Osteocyte (in vitro differentiated cells): Measurements from ENCODE around the gene PRKCH. TPM values are rescaled to one million over a fixed set of nuclear protein-coding genes. Genes with fewer than 3 reads are reported as not detected.

Experiments used
- DNase-seq: peaks from one replicate; pipeline ENCODE4 v3.0.0; 2021; ENCODE audit warnings: mixed read lengths; ENCODE audit not compliant: unreplicated experiment; ENCODE audit errors: extremely low spot score
- H3K27ac Mint-ChIP-seq: one replicate; pipeline ENCODE4 v1.8.0; 2021; ENCODE audit warnings: mild to moderate bottlenecking, mixed read lengths; ENCODE audit not compliant: unreplicated experiment
- H3K27me3 Mint-ChIP-seq: one replicate; pipeline ENCODE4 v1.8.0; 2021; ENCODE audit warnings: mixed read lengths; ENCODE audit not compliant: unreplicated experiment
- H3K36me3 Mint-ChIP-seq: one replicate; pipeline ENCODE4 v1.8.0; 2021; ENCODE audit warnings: mixed read lengths; ENCODE audit not compliant: unreplicated experiment
- H3K4me1 Mint-ChIP-seq: one replicate; pipeline ENCODE4 v1.8.0; 2021; ENCODE audit warnings: mixed read lengths; ENCODE audit not compliant: unreplicated experiment
- H3K4me3 Mint-ChIP-seq: one replicate; pipeline ENCODE4 v1.8.0; 2021; ENCODE audit warnings: mild to moderate bottlenecking, moderate library complexity, mixed read lengths; ENCODE audit not compliant: unreplicated experiment
- H3K9me3 Mint-ChIP-seq: one replicate; pipeline ENCODE4 v1.8.0; 2021; ENCODE audit warnings: mixed read lengths; ENCODE audit not compliant: unreplicated experiment
- CTCF ChIP-seq: fragments of 200-600 bp; sonication (generic); IDR thresholded peaks from 2 replicates; pipeline ENCODE4 v1.5.0; 2021; ENCODE audit warnings: antibody characterized with exemption, mild to moderate bottlenecking, moderate library complexity
- total RNA-seq: library from RNA; stranded (reverse); gene quantifications from 2 replicates; pipeline ENCODE4 v1.2.1, GENCODE V29; 2021

PRKCH gene
- total RNA-seq, 1 donor from 2014 or later = 10.6 TPM

DNA sequence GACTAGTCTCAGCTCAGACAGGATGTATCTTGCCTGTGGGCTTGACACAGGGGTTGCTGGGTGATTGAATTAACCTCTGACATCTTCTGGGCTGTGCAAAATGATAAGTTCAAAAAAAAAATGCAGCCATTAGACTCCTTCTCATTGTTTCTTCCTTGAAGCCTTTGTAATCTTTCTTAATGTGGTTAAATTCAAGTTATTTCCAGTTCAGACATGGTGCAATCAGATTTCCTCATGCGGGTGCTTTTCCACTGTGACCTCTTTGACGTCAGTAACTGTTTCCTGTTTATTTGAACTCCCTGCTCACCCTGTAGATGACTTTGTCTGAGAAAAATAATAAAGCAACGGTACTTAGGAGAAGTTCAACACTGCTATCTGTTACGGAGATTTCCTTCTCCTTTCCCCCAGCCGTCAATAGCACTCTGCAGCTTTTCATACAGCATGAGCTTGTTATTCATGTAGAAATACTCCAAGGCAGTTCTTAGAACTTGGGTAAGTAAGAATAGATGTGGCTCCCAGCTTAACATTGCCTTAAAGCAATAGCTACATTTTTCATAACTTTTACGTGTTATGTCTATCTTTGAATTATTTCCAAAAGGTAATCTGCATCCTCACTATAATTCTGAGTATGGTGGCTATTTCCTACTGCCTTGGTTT, 155.5 kb downstream of the PRKCH start:
- Mint-ChIP-seq H3K4me1 (peaks cover 46% of the 10 kb centered on the region), H3K27ac (peak overlapping the region; percentile 87), H3K36me3 (no peaks in the 10 kb centered on the region), H3K9me3 (no peaks in the 10 kb centered on the region), H3K4me3 (peak overlapping the region; percentile 10), H3K27me3 (no peaks in the 10 kb centered on the region)
- DNase-seq = no peak
- no peak for TF ChIP-seq CTCF

DNA sequence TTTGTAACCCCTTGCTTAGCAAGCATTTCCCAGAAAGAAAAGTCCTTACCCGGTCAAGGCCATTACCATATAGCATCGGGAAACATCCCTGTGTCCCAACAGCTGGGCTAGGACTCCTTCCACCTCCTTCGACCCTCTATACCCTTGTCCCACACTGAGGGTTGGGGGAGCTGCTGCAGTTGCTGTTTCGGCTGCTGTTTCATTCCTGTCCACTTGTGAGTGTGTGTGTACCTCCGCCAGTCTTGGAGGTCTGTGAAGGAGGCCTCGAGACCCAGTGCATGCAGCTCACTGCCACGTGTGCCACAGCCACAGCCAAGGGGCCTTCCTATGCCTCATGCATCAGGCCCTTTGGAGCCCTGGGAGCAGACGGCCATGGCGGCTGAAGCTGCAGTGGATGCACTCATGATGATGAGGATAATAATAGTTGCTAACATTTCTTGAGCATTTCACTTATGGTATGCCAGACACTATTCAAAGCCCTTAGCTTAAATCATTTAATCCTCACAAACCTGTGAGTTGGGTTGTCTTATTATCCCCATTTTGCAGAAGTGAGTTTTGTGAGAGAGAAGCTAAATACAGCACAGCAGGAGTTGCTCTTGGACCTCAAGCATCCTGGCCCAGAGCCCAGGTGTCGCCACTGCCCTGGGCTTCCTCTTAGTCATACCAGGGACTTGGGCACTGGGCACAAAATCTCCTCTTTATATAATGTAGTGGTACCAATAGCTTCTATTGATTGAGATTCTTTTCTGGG, 156.5 kb downstream of the PRKCH start:
- no peak for TF ChIP-seq CTCF
- no peak for DNase-seq
- Mint-ChIP-seq H3K4me1 (peaks cover 36% of the 10 kb centered on the region), H3K4me3 (no peak overlapping the region), H3K27ac (peak overlapping the region; percentile 87), H3K9me3 (no peaks in the 10 kb centered on the region), H3K27me3 (no peaks in the 10 kb centered on the region), H3K36me3 (no peaks in the 10 kb centered on the region)

GRCh38 chr14:61478971-61479473, 157.6 kb downstream of the PRKCH start:
- Mint-ChIP-seq H3K27ac (no peak overlapping the region), H3K36me3 (no peaks in the 10 kb centered on the region), H3K27me3 (no peaks in the 10 kb centered on the region), H3K4me3 (no peak overlapping the region), H3K9me3 (no peaks in the 10 kb centered on the region), H3K4me1 (peaks cover 31% of the 10 kb centered on the region)
- no peak for DNase-seq
- no peak for TF ChIP-seq CTCF

DNA sequence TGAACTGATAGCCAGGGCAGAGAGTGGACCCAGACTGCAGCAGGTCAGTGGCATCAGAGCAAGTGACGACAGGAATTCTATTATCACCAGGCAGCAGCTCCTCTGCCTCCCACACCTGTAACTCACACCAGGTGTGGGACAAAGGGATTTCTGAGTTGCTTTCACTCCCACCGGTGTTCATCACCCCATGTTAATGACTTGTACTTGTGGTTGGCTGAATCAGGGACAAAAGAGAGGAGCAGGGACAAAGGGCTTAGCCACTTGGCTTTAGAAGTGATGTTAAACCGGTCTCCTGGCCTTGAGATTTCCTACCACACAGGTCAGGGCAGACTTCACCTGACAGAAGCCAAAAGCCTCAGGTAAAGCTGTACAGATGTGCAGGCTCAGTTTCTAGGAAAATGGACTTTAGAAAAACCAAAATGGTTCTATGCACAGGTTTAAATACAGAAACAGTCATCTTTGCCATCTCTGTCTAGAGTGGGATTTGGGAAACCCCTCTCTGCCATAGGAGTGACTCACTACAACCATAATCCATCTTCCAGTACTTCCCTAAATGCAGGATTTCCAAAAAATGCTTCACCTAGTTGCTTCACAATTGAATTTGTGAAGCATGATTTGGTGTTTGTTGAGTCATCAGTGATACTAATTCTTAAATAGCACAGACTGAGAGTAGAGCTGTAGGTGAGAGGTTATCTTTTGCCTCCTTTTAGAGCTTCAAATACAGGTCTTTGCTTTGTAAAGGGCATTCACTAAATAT, 158.5 kb downstream of the PRKCH start:
- TF ChIP-seq CTCF = no peak
- no peaks in the 10 kb centered on the region for H3K36me3 Mint-ChIP-seq
- H3K4me3 Mint-ChIP-seq = no peak overlapping the region
- H3K27me3 Mint-ChIP-seq = no peaks in the 10 kb centered on the region
- no peak for DNase-seq
- H3K27ac Mint-ChIP-seq = no peak overlapping the region
- H3K4me1 Mint-ChIP-seq = peaks cover 30% of the 10 kb centered on the region
- H3K9me3 Mint-ChIP-seq = no peaks in the 10 kb centered on the region
